Choroid plexus epithelial cell (primary cell): ENCODE data around the gene DLGAP1.

ENCODE experiments used
- DNase-seq: peaks from one replicate; pipeline ENCODE4 v3.0.0-alpha.2; 2010; ENCODE audit warnings: low read depth
- H3K4me3 ChIP-seq: 2 replicates; pipeline ENCODE4 v1.5.1; 2011; ENCODE audit warnings: low read depth, mild to moderate bottlenecking, control low read depth, low read length, moderate library complexity
- CTCF ChIP-seq: conservative IDR thresholded peaks from 2 replicates; pipeline ENCODE4 v1.5.1; 2011; ENCODE audit warnings: low read depth, mild to moderate bottlenecking, control low read depth, inconsistent platforms, low read length, moderate library complexity

The DLGAP1 gene

GRCh38 chr18:4264347-4264791, 190.7 kb downstream of the DLGAP1 start:
- no peak for DNase-seq
- no peak overlapping the region for H3K4me3 ChIP-seq
- no peak for TF ChIP-seq CTCF

- TF ChIP-seq CTCF = no peak
- DNase-seq = no peak
- no peak overlapping the region for H3K4me3 ChIP-seq
These were observed 195.0 kb downstream of the DLGAP1 start for GRCh38 chr18:4260107-4260506.

DNA sequence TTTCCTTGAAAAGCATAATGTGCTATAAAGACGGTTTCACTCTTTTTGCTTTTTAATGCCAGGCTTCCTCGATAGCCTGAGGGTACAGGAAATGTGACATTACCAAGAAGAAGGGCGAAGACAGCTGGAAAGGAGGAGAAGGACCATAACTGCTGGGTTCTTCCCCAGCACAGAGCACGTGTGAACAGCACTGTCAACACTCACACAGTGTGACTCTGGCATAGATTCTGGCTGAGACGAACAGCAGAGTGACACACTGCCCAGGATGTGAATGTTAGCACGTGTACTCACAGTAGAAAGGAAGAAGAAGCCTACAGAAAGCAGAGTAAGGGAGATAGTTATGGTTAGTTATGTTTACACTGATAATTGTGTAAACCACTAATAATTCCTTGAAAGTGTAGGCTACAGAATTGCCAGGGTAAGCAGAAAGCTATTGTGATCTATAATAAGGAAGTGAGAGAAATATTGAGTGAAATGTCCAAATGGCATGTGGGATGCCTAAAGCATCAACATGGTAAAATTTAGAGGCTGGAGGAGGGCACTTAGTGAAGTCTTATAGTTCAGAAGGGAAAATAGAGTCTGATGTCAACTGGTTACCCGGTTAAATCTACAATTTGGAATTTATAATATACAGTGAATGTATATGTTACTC, 198.2 kb downstream of the DLGAP1 start:
- H3K4me3 ChIP-seq = no peak overlapping the region
- DNase-seq = no peak
- TF ChIP-seq CTCF = no peak

GRCh38 chr18:4254840-4255239, 200.3 kb downstream of the DLGAP1 start:
- no peak for TF ChIP-seq CTCF
- H3K4me3 ChIP-seq = no peak overlapping the region
- no peak for DNase-seq

DNA sequence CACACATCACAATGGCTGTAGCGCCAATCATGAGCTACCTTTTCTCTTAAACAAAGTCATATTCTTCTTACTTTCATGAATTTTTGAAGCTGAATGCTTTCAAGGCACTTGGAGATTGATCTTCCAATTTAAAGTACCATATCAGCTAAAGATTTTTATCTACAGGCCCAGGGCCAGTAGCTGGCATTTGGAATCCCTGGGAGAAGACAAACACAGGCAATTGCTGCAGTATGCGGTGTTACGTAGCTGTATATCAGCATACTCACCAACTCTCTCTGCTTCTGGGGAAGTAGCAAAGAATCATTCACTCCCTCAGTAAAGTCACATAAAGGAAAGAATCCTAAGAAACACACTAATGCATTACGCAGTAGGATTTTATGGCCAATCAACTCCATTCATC, 202.3 kb downstream of the DLGAP1 start:
- H3K4me3 ChIP-seq = no peak overlapping the region
- no peak for DNase-seq
- TF ChIP-seq CTCF = no peak

DNA sequence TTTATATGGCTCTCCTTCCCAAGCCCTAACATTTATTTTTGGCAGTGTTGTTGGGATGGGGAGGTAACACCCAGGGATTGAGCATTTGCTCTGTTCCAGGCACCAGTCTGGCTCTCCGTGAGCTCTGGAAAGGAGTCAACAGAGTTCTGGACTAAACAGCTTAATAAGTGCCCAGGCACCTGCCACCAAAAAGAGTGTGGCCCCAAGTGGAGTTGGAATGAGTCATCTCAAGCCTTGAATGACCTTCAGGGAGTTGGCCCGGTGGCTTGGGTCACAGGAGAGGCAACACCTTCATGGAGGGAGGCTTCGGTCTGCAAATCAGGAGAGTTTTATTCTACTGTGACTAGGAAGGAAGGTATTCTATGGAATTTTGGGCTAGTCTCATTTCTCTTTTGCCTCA, 203.2 kb downstream of the DLGAP1 start:
- no peak for TF ChIP-seq CTCF
- H3K4me3 ChIP-seq = no peak overlapping the region

DNA sequence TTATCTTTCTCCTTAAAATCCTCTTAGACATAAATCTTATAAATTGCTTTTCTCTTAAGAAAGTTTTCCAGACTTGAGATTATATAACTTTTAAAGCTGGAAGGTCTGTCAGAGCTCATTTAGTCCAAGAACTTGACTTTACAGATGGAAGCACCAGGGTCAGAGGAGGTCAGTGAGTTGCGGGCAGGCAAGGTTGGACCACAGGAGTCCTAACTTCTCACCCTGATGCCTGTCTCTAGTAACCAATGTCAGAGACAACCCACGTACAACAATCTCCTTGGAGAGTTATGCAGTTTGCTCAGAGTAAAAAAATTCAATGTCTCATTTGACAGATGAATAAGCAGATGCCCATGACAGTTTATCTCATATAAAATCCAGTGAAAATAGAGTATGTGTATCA, 203.9 kb downstream of the DLGAP1 start:
- no peak overlapping the region for H3K4me3 ChIP-seq
- TF ChIP-seq CTCF = no peak
- DNase-seq = no peak

More for the DNA sequence above, 203.2 kb downstream of the DLGAP1 start:
- no peak for DNase-seq
